Activated CD4-positive, alpha-beta T cell treated with anti-CD3 and anti-CD28 coated beads for 1 hour (primary cell): Measurements from ENCODE around the gene HPCAL1.
A peak's percentile ranks its signal among the peaks of the same experiment; 100 is the strongest.

Experiments used
- DNase-seq: peaks from one replicate; pipeline ENCODE4 v3.0.0-alpha.2; 2020

HPCAL1 gene

GRCh38 chr2:10392951-10393639 is 90.4 kb downstream of the HPCAL1 start:
- no peak for DNase-seq

DNA sequence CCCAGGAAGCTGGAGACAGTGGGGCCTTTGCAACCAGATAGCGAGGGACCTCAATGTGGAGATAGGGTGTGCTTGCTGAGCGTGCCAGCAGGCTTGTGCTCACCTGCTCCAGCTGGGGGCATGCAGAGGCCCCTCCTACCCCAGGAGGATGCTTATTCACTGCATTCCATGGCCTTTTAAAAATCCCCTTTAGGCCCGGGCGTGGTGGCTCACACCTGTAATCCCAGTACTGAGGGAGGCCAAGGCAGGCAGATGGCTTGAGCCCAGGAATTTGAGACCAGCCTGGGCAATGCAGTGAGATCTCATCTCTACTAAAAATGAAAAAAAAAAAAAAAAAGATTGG is 90.9 kb downstream of the HPCAL1 start:
- no peak for DNase-seq

GRCh38 chr2:10395893-10396292 is 93.2 kb downstream of the HPCAL1 start:
- no peak for DNase-seq

DNA sequence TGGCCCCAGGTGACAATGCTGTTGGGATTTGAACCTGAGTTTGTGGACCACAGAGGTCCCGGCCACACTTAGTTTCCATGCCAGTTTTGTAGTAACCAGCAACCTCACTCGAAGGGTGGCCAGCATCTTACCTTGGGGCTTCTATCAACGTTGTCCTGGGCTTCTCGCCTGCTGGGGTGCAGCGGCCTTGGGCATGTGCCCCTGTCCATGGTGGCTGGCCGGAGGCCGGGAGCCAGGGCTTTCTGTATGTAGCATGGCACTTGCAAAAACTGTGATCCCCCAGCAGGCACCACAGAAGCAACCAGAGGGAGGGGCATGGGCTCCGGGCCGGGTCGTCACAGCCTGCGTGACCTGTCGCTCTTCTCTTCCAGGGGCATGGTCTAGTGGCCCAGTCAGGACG is 93.8 kb downstream of the HPCAL1 start:
- DNase-seq = no peak

GRCh38 chr2:10397297-10397875 is 94.7 kb downstream of the HPCAL1 start:
- DNase-seq = no peak

DNA sequence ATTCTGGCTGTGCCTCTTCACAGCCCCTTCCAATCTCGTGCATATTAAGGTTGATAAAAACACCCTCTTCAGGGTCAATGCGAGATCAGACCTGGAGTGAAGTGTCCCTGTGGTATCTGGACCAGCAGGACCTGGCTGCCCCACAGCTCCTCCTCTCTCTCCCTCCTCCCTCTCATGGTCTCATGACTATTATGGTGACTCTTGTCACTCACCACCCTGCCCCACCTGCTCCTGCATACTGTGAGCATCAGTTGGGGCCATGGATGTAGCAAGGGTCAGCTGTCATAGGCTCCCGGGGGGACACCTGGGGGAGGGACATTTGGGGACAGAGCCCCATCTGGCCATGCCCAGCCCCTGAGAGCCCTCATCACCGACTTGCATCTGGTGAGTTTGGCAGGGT is 95.2 kb downstream of the HPCAL1 start:
- no peak for DNase-seq

DNA sequence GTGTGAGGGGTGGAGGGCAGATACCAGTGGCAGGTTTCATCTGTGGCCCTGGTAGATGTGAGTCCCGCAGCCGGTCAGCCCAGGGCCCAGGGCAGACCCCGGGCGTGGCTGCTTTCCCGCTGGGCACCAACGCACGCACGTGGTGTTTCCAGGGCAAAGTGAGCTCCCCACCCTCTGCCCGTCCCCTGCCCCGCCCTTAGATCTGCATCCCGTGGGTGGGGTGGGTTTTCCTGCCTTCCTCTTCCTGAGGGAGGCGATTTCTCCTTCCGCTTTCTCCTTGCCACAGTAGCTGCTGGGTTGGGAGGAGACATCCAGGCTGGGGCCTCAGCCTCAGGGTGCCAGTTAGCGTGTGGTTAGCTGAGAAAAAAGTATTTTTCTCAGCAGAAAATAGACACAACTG is 95.8 kb downstream of the HPCAL1 start:
- DNase-seq = no peak

GRCh38 chr2:10399358-10399757 is 96.7 kb downstream of the HPCAL1 start:
- DNase-seq = no peak

DNA sequence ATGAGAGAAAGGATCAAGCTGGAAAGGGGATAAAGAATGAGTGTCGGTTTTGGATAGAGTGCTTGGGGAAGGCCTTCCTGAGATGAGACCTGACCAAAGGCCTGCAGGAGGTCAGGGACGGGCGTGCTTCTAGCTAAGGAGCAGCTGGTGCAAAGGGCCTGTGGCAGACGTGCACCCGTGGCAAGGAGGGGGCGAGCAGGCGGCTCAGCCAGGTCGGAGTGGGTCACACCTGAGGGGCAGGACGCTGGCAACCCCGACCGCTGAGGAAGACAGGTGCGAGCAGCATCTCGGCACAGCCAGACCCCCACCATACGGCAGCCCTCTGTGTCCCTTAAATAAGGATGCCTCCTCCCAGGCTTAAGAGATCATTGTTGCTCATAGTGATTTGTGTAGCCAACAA is 97.3 kb downstream of the HPCAL1 start:
- no peak for DNase-seq

DNA sequence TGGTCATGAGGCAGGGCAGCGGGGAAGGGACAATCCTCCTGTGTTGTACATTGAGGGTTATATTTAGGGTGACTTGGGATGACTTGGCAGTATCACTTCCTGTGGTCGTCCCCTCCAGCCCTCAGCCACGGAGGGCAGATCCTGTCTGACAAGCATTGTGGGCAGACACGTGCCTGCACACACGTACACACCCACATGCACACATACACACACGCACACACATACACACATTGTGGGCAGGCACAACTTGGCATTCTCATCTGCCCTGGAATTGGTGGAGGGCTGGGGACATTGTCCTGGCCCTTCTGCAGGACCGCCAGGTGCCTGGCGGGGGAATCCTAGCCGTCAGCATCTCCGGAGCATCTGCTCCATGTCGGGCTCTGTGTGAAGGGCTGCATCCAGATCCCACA is 97.9 kb downstream of the HPCAL1 start:
- DNase-seq = no peak

DNA sequence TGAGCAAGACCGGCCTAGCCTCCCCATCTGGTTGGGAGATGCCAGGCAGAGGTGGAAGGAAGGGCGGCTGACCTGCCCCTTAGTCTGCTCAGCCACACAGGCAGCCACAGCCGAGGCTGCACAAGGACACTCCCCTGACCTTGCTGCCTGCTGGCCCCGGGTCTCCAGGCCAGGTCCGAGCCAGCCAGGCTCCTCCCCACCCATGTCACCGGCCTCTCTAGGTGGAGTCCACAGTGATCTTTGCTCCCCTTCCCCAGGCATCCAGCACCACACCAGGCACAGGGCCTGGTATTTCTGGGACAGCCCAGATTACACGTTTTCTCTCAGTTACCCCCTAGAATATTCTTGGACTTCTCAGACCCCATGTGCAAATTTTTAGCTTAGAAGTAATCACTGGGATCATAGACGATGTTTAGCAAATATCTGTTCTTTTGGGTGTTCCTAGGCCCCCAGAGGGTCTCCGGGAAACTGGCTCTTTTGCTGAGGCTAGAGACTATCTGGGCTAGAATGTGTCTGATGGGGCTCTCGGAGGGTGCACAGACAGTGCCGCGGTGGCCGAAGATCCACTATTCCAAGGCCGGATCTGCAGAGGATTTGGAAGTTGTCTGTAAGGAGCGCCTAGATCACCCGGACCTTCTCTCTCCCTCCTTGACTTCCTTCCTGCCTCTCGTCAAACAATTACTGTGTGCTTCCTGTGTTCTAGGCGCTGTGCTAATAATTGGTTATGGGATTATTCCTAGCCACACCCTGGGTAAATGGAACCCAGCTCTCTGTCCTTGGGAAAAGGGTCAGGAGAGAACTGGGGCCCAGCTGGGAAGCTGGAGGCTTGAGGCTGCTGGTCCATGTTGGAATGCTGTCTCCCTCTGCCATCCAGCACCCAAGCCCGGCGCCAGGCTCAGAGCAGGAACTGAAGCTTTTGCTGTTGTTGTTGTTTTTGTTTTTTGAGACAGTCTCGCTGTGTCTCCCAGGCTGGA is 98.6 kb downstream of the HPCAL1 start:
- DNase-seq = no peak

- no peak for DNase-seq
Measured at GRCh38 chr2:10402062-10402585, 99.4 kb downstream of the HPCAL1 start.

DNA sequence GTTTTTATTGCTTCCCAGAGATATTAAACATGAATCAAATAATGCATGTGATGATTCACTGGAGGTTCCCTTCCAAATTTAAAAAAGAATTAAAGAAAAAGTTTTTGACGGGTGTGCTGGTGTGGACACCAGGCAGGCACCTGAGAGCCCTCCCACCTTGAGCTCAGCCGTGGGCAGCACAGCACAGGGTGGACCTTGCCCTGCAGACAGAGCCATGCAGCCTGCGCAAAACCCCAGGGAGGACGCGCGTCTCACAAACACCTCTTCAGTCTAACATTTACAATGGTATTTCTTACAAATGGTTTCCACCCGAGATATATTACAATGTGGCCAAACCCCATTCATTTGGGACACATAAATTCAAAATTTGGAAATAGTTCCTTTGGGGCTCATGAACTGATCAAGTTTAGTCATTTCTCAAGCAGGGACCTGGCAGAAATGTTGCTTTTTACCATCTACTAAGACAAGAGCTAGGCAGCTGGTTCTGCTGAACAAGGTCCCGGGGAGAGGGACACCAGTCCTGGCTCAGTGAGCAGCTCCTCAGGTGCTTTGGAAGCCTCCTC is 100.0 kb downstream of the HPCAL1 start:
- no peak for DNase-seq

GRCh38 chr2:10404324-10405143 is 101.8 kb downstream of the HPCAL1 start:
- DNase-seq = no peak

GRCh38 chr2:10405448-10405847 is 102.7 kb downstream of the HPCAL1 start:
- DNase-seq = no peak

- no peak for DNase-seq
Measured at GRCh38 chr2:10406016-10406415, 103.3 kb downstream of the HPCAL1 start.

GRCh38 chr2:10406491-10407188 is 103.9 kb downstream of the HPCAL1 start:
- DNase-seq = no peak

DNA sequence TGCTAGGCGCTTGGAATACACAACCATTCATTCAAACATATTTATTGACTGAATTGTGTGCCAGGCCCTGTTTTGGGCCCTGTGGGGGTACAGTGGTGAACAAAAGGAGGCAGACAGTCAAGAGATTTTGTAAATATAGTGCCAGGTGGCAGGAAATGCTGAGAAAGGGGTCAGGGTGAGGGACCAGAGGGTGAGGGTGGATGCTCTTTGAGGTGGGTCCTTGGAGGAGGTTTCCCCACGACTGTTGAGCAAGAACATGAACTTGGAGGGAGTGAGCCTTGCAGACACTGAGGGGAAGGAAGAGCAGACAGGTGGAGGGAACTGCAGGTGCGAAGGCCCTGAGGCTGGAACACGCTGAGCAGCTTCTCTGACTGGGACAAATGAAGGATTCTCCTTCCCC is 104.7 kb downstream of the HPCAL1 start:
- no peak for DNase-seq

- DNase-seq = no peak
Measured at GRCh38 chr2:10407841-10408648, 105.3 kb downstream of the HPCAL1 start.

GRCh38 chr2:10408649-10409579 is 106.2 kb downstream of the HPCAL1 start:
- DNase-seq = peak; percentile 74
